Activated CD4-positive, alpha-beta T cell treated with anti-CD3 and anti-CD28 coated beads for 48 hours (primary cell): ENCODE data around the gene PNMA1.

Experiments
- DNase-seq: peaks from one replicate; pipeline ENCODE4 v3.0.0-alpha.2; 2020

PNMA1 gene

DNA sequence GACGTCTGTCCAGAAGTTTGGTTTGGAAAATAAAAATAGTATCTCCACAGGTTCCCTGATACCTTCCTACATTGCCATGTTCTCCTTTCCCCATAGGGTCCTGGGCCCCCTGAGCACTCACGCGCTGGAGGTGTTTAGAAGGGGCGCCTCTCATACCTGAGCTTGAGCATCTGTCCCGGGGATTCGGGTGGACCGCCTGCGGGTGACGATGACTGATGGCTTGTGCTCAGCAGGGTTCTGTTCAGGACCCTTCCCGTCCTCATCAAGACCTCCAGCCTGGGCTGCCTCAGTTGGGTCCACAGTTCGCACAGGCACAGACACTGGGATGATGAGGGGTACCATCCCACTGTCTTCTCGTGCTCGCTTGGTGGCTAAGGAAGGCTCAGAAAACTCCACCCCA is 22.7 kb upstream of the PNMA1 start:
- no peak for DNase-seq

DNA sequence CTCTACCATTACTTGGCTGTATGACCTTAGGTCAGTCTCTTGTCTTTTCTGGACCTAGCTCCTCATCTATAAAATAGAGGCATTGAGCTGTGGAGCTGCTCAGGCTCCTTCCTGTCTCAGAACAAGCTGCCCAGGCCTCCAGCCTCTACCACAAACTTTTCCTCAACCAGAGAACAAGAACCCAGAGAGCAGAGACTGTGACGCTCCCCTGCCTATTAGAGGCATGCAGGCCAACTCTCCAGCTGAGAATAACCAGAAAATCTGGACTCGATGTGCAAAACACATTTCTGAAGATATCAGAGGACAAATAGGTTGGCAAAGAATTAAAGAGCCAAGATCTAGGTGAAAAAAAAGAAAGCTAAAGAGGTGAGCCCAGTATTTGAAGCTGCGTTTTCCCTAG is 17.8 kb upstream of the PNMA1 start:
- no peak for DNase-seq

DNA sequence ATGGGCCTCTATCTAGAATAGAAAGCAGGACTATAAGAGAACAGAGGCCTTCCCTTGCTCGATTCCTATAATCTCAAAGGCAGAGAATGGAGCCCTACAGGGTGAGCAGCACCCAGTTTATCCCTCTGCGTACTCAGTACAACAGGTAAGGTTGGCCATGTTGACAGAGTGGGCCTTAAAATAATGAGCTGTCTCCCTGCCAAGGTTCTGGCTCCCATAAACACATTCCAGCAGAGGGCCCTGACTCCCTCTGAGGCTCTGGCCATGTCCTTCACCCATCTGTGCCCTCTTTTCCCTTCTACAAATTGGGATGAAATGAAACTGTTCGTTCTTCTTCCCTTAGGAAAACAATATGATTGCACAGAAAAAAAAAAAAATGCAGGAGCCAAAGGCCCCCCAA is 16.9 kb upstream of the PNMA1 start:
- DNase-seq = no peak

DNA sequence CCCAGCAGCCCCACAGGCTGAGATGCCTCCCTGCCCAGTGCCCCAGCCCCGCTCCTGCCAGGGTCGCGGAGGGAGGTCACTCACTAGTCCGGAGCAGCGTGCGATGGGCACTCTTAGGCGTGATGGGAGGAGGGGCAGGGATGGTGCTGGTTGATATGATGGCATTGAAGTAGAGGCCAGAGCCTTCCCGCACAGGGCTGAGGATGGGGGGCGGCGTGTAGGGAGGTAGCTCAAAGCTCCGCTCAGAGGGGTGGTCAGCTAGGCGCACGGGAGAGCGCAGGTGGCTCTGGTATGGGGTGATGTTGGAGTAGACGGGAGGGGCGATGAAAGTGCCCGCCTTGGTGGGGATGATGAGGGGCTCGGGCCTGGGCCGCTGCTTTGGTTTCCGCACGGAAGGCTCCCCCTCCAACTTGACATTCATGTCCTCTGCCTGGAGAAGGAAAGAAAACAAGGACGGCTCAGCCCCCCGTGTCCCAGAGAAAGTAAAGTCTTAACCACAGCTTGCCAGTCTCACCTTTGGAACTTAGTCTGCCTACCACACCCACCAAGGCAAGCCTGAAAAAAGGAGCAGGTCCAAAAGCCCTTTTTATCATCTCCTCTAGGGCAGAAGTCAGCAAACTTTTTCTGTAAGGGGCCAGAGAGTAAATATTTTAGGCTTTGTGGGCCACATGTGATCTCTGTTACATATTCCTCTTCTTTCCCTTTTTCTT is 15.5 kb upstream of the PNMA1 start:
- no peak for DNase-seq

DNA sequence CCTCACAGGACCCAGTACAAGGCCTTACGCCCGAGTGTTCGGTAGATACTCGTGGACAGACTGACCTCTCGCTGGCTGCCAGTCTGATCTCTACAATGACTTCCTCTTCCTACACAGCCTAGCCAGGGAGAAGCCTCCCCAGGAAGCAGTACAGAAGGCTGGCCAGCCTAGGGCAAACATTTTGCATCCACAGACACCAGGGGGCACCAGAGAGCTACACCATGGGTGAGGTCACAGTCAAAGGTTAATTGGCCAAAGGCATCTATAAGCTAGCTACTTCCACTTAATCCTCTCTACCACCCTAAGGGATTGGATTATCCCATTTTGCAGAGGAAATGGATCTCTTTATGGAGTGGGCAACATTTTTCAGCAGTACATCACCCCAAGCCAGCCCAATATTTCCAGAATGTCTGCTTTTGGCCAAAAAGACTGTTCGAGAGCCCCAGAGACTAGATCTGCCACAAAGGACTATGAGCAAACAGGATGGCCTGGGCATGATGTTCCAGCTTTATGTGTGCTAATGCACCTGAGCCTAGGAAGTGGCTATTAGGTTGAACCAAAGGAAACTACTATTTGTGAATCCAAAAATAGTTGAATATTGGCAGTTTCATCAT is 14.6 kb upstream of the PNMA1 start:
- DNase-seq = peak; percentile 92

DNA sequence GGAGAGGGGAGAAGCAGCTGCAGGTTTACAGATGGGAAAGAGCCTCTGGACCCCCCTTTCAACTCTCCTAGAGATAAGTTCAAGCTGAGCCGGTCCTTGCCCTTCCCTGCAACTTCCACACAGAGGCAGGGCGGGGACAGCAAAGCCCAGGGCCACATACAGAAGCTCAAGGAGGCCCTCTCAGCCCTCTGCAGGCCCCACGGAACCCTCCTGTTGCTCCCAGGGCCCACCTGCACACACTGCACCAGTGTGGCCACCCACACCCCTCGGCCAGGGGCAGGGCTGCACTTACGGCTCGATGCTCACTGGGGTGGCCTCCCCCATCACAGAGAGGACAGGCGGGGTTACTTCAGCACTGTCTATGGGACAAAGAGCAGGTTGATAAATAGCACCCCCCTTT is 13.0 kb upstream of the PNMA1 start:
- no peak for DNase-seq

DNA sequence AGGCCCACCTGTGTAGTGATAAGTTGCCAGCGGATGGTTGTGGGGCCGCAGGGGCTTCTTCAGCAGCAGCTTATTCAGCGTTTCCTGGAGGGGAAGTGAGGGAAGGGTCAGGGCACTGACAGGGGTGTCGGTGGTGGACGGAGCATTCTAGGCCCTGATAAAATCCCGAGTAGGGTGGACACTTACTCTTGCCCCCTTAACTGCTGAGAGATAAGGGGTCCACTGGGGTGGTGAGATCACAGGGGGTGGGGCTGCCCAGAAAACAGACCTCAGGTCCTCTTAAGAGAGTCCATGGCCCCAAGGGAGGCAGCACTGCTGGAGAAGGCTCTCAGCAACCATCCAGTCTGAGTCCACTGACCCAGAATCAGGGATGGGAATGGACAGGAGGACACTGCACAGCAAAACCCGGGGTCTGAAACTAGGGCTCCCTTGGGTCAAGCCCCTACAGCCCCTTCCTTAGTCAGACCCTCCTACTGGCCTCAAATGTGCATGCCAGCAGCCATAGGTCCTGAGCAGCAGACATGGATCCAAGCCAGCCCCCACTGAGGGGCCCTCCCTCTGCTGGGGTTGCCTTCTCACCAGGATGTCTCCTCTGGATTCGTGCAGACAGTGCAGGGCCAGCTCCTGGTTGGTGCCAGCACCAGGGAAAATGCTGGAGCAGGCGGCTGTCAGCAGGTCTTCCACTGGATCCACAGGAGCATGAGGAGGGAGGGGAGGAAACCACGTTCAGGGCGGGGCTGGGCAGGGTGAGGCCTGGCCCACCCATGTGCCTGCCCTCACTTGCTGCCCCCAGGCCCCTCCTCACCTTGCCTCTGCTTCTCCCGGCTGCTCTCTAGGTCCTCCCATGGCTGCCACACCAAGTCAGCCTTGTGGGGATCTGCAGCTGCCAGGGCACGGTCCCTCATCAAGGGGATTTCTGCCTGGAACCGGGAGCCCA is 12.1 kb upstream of the PNMA1 start:
- DNase-seq = no peak

DNA sequence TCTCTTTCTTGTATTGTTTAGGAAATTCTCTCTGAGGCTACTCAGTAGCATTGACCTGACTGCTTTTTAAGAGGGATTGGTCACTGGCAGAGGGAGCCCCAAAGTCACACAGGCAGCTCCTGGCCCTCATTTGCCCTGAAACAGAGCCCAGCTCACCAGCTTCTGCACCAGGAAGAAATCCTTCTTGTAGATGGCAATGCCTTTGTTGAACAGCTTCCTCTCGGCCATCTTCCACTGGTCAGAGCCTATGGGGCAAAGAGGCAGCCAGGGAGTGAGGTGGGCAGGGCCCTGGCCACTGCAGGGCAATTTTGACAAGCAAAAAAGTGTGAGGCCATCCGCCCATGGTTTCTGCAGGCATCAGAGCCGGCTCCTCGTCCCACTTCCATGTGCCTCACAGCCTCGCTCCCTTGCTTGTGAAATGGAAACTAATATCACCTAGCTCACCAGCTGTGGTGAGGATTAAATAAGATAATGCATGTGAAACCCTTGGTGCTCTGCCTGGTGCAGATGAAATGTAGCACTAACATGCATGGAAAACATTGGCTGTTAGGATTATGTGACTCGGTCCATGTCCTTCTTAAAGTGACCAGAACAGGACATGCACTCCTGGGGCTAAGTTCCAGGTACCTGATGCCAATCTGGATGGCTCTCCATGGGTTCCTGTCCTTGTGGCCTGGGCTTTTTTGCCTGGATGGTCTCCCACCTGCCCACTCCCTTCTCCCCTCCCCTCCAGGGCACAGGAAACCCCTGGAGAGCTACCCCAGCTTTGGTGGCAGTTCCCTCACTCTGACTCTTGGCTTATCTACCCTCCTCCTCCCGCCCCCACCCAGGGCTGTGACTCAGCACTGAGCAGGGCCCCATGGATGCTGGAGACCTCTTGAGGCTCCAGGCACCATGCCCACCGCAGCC is 11.2 kb upstream of the PNMA1 start:
- peak; percentile 51 for DNase-seq

DNA sequence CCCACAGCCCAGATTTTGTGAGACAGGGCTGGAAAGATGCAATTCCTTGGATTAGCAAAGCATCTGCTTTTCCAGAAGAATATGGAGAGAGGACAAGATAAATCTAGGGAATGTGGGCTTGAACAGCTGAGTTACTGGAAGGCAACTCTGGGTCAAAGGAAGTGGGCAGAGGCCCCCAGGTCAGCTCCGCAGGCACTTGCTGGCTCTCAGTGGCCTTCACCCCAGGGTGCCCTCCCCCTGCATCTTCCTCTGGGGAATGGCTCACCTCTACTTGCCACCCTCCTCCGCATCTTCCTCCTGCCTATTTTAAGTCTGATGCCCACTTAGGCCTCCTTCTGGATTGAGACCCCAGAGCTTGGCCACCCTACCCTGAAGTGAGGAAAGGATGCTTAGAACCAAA is 10.5 kb upstream of the PNMA1 start:
- DNase-seq = no peak

DNA sequence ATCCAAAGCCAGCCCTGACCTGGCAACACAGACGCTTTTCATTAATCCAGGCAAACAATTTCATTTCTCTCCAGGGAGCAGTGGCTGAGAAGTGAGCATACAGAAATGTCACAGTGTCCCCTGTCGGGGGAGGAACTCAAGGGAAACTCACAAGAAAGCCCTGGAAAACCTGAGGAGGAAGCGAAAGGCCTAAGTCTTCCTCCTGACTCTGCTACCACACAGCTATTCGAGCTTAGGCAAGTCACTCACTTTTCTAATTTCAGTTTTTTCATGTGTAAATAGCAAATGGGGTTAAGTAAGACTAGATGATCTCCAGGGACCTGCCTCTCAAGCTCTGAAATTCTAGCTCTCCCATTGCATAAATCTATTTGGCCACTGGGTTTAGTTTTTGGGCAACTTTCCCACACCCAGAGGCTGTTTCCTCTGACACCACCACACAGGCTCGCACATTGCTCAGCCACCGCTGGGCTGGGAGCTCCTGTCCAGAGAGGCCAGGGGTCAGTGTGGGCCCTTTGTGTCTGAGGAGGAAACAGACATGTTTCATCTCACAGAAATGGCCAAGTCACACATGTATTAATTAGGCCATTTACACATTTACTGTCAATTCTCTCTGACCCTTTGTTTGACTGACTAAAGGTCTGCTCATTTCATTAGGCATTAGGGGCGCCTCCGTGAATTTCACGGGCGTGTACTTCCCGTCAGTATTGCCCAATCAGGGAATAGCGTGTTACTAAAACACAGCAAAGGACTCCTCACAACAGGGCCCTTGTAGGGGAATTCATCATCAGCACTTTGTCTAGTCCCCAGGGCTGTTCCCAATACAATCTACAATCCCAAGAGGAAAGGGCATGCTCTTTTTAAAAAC is 9.8 kb upstream of the PNMA1 start:
- no peak for DNase-seq

DNA sequence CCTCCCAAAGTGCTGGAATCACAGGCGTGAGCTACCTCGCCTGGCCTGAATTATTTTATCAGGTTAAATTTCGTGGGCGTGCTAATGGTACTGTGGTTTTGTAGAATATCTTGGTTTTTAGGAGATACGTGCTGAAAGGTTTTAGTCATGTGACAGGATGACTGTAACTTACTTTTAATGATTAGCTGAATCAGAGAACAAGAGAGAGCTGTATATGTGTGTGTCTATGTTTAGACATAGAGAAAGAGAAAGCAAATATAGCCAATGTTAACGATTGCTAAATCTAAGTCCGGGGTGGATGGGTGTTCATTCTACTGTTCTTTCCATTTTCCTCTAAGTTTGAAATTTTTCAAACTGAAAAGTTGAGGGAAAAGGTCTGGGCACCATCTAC is 9.2 kb upstream of the PNMA1 start:
- DNase-seq = no peak

DNA sequence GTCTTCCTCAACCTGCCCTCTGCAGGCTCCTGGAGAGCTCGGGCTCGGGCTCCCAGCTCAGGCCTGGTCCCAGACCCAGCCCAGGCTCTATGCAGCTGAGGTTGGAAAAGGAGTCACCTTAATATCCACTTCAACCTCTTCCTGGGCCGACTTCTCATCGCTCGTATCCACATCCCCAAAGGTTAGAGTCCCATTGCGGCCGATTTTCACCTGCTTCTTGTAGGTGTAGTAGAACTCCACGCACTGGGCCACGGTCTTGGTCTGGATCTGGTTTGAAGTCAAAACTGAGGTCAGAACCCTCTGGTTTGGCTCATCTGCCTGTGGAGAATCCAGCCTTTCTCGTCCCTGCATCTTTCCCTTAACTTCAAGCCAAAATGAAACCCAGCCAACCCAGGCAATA is 8.4 kb upstream of the PNMA1 start:
- no peak for DNase-seq

DNA sequence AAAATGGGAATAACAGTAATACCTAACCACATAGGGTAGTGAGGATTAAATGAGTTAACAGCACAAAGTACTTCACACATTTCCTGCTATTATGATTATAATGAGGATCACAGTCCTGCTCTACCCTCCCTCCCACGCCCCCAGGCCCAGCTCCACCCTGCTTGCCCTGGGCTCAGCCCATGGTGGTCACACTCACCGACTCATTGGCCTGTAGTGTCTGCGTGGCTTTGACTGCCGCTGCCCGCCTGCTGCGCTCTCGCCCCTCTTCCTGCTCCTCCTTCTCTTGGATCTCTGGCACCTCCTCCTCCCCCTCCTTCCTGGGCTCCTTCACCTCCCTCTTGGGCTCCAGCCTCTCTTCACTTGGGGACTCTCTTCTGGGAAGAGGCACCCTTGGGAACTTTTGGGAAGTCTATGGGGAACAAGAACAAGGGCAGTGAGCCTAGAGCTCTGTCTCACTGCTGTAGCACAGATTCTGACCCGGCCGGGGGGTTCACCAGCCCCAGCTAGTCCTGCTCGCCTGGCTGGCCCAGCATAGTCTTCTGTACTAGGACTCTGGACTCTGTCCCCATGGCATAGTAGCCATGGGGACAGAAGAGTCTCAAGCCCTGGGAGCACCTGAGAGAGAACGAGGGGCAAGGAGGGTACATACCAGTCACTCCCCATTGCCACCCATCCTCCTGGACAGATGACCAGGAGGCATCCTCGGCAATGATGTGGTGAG is 7.1 kb upstream of the PNMA1 start:
- DNase-seq = no peak

DNA sequence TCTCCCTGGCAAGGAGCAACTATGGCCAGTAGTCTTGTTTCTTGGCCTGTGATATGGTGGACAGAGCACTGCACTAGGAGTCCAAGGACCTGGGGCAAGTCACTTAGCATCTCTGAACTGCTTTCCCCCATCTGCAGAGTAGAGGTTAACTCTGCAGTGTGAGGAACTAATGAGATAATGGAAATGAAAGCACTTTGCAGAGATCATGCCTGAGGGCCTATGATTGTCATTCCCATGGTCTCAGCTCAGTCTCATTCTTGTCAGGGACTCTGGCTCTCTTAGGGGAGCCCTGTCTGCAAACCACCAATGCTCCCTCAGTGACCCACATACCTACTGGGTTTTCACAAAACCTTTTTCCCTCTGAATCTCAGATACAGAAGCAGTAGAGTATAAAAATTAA is 6.5 kb upstream of the PNMA1 start:
- no peak for DNase-seq

DNA sequence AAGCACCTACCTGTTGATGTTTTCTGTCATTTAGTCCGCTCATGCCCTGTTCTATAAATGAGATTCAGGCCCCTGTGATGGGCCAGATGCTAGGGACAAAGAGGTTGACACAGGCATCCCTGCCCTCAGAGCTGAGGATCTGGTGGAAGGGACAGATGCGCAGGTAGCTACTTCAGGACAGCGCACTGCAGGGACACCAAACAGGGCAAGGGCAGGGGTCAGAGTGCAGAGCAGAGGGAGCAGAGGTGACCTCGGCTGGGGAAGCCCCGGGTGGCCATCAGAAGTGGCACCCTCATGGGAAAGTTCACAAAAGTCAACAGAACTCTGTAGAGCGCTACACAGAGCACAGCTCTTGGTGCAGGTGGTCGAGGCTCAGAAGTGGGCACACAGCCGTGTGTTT is 5.6 kb upstream of the PNMA1 start:
- DNase-seq = no peak

DNA sequence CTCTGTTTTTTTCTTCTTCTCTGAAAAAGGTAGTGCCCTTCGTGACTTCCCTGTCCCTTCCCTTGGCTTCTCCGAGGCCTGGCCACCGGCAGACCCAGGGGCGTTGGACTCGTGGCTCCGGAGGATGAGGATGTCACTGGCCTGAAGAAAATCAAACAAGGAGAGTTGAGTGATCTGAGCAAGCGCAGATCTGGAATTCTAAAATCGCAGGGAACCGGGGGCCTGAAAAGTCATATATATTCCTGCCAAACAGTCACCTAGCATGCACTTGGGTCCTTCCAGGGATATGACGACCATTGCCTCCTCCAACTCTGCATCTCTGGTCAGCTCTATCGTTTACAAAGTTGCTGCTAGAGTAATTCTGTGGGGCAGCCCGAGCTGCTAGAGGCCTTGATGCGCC is 5.2 kb upstream of the PNMA1 start:
- no peak for DNase-seq

DNA sequence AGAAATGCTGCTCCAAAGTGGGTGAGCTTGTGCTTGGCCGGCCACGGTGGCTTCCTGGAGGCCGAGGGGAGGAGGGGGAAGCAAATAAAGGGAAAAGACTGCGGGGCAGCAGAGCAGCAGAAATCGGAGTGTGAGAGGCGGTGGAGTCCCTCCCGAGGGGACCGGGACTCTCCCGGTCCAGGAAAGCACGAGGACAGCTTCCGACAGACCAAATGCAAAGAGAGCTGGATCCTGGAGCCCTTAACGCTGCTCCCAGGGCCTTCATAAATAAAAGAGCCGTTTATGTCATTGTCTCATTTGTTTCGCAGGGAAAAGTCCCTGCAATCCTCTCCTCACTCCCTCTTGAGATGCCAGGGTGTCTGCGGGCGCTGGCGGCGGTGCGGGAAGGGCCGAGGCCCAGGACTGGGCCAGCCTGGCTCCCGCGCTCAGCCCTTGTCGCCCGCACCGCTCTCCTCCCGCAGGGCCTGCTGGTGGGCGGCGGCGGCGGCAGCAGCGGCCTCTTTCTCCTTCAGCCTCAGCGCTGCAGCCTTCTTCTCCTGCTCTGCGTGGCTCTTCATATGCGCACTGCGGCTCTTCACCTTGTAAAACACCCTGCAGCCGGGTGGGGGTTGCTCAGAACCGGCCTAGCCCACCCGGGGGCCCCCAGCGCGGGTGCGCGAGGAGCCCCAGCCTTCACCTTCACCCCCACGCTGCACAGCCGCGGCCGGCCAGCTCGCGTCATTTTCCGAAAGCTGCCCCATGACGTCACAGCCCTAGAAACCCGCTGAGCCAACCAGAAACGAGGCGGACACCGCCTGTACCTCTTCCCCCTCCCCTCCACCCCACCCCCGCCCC is 4.5 kb upstream of the PNMA1 start:
- no peak for DNase-seq

DNA sequence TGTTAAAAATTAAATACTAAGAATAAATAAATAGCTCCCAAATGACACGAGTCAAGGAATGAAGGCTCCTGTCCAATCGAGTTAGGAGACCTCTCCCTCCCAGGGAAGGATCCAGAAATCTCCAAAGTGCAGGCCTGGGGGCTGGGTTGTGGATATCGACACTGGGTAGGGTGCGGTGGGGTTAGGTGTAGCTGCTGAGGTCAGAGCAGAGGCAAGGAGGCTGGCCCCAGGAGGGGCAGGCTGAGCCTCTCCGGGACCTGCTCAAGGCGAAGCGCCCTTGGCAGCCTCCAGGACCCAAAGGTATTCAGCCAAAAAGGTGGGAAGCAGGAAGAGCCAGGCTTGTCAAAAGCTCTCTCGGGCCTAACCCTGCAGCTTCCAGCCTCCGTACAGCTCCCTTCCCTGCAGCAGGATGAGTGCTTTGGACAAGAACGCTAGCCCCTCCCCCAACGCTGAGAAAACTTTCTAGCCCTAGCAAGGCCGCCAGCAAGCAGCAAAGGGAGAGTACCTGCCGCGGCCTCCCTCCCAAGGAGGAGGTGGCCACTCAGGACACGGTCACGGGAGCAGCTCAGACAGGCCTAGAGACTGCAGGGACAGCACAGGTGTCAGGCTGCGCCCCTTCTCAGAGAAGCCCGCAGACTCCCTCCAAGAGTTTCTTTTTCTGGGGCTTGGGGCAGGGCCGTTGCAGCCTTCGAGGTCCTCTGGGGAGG is 3.7 kb upstream of the PNMA1 start:
- no peak for DNase-seq

DNA sequence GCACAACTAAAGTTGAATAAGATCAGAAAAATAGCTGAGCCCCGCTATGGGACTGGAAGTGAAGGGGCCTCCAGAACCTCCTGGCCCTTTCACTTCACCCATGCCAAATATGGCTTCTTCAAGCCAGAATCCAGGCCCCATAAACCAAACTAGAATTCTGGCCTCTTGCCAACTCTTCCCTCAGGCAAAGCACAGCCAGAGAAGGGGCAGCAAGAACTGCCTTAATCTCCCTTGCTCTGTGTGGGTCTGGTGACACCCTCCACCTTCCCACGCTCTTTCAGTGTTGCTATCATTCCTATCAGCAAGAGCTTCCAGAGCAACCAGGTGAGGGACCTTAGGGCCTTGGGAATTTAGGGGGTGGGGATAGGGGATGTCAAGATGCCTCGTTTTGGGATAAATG is 3.1 kb upstream of the PNMA1 start:
- DNase-seq = no peak

DNA sequence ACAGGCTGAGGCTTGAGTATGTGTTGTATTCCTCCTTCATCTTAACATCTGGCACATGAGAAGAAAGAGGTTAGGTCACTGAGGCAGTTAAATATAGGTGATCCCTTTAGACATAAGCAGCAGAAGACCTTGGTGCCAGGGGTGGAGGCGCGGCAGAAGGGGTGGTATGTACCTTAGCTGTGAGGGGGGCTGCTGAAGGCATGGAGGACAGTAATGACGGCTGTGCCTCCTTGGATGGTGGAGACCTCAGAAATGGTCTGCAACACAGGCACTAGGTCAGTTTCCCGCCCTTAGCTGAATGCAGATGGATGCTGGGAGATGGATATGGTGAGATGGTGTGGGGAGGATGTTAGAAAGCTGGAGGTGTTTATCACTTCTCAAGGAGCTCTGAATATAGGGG is 1.5 kb upstream of the PNMA1 start:
- DNase-seq = no peak
